ENCODE data around the gene SLC9A3.

SLC9A3 gene

GRCh38 chr5:546376-546908 is 22.2 kb upstream of the SLC9A3 start:
- TF ChIP-seq CTCF (conservative IDR thresholded peaks at IDR 0.05) (no peak), ZFX (IDR thresholded peaks at IDR 0.05) (no peak)
- no peak overlapping the region for H3K27ac ChIP-seq

DNA sequence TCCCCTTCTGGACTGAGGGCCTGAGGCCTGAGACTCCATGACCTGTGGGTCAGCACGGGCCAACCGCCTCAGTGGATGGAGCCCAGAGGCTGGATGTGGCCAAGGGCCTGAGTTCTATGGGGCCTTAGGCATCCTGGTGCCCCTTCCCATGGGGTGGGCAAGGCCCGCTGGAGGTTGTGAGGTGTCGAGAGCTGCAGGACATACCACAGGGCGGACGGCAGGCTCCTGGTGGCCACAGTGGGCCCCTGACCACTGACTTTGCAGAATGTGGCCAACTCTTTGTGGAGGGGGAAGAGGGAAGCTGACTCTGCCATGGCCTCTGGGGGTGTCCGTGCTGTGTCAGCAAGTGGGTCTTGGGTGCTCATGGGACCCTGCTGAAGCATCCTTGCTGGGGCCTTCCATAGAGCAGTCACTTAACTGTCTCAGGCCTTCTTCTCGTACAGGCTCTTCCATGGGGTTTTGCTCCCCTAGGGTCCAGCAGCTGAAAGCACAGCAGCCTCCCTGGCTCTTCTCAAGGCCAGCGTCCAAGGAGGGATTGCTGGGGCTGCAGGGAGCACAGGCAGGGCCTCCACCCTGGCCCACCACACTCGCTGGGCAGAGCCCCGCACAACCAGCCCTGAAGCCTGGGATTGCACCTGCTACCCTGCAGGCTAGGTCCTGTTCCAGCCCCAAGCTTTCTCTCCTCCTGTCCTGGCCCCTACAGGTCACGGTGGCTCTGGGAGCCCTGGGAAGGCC is 21.6 kb upstream of the SLC9A3 start:
- TF ChIP-seq ZFX (IDR thresholded peaks at IDR 0.05) (no peak), CTCF (conservative IDR thresholded peaks at IDR 0.05) (no peak)
- no peak overlapping the region for H3K27ac ChIP-seq

GRCh38 chr5:544675-545355 is 20.6 kb upstream of the SLC9A3 start:
- H3K27ac ChIP-seq, result no peak overlapping the region
- TF ChIP-seq ZFX (IDR thresholded peaks at IDR 0.05), result no peak
- TF ChIP-seq CTCF (conservative IDR thresholded peaks at IDR 0.05), result no peak

GRCh38 chr5:543755-544674 is 19.8 kb upstream of the SLC9A3 start:
- no peak for TF ChIP-seq CTCF (conservative IDR thresholded peaks at IDR 0.05)
- no peak overlapping the region for H3K27ac ChIP-seq

DNA sequence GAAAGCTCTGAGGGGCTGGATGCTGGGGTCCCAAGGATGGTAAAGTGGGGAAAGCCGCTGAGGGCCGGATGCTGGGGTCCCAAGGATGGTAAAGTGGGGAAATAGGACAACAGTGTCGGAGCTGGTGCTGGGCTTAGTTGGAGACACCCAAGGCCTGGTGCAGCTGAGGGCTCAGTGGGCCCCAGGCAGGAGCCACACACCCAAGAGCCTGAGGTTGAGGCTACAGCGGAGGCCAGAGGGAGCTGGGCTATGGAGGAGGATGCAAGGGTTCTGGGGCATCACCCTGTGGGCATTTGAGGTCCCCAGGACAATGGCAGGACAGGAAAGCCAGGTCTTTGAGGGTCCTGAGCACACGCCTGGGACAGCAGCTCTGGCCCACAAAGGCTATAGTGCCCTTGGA is 19.1 kb upstream of the SLC9A3 start:
- TF ChIP-seq CTCF (conservative IDR thresholded peaks at IDR 0.05) (no peak), ZFX (IDR thresholded peaks at IDR 0.05) (no peak)
- no peak overlapping the region for H3K27ac ChIP-seq

- TF ChIP-seq CTCF (conservative IDR thresholded peaks at IDR 0.05) (no peak), ZFX (IDR thresholded peaks at IDR 0.05) (no peak)
- H3K27ac ChIP-seq, result no peak overlapping the region
These were observed 18.4 kb upstream of the SLC9A3 start for GRCh38 chr5:542319-543311.

All from C4-2B (cell line).